ENCODE measurements around the gene TTC34. TPM values are rescaled to one million over a fixed set of nuclear protein-coding genes. Genes with fewer than 3 reads are reported as not detected.
A peak's percentile ranks its signal among the peaks of the same experiment; 100 is the strongest.

The TTC34 gene
- total RNA-seq, 1 experiment from 2014 or later: 0.79 TPM

- no peaks in the 10 kb centered on the region for H3K36me3 Mint-ChIP-seq (ENCODE audit: insufficient read depth, unreplicated experiment)
- Histone ChIP-seq H3K9me3 (no peaks in the 10 kb centered on the region), H3K4me3 (ENCODE audit: low read depth, low read length) (no peak overlapping the region), H3K4me1 (no peaks in the 10 kb centered on the region), H3K27me3 (replicated peaks; ENCODE audit: control insufficient read depth, insufficient read depth, low read length) (no peaks in the 10 kb centered on the region), H3K36me3 (ENCODE audit: control insufficient read depth, insufficient read depth, low read length) (no peaks in the 10 kb centered on the region)
- no peak overlapping the region for H3K27ac Mint-ChIP-seq (ENCODE audit: unreplicated experiment)
- intact Hi-C loops (cut with micrococcal nuclease; ENCODE audit: unreplicated experiment): no loop called here
- no peaks in the 10 kb centered on the region for H3K9me3 Mint-ChIP-seq (ENCODE audit: unreplicated experiment)
- H3K4me1 Mint-ChIP-seq (ENCODE audit: low read depth, unreplicated experiment): no peaks in the 10 kb centered on the region
- ChIA-PET CTCF (no interaction called here), POLR2A (no interaction called here)
- H3K27me3 Mint-ChIP-seq (ENCODE audit: insufficient read depth, unreplicated experiment): no peaks in the 10 kb centered on the region
- peak in 1 of 2 experiments; percentile 25 for DNase-seq
- no peak overlapping the region for H3K4me3 Mint-ChIP-seq (ENCODE audit: unreplicated experiment)
- no TSS peak for BruUV-seq (replicated peaks)
- no peak for TF ChIP-seq CTCF (IDR thresholded peaks at IDR 0.05; ENCODE audit: insufficient read depth in 1 of 2, low read depth in 1 of 2, low read length in 1 of 2, severe bottlenecking in 1 of 2, unreplicated experiment in 1 of 2)
These were observed 11.4 kb downstream of the TTC34 start for GRCh38 chr1:2789986-2790581.

DNA sequence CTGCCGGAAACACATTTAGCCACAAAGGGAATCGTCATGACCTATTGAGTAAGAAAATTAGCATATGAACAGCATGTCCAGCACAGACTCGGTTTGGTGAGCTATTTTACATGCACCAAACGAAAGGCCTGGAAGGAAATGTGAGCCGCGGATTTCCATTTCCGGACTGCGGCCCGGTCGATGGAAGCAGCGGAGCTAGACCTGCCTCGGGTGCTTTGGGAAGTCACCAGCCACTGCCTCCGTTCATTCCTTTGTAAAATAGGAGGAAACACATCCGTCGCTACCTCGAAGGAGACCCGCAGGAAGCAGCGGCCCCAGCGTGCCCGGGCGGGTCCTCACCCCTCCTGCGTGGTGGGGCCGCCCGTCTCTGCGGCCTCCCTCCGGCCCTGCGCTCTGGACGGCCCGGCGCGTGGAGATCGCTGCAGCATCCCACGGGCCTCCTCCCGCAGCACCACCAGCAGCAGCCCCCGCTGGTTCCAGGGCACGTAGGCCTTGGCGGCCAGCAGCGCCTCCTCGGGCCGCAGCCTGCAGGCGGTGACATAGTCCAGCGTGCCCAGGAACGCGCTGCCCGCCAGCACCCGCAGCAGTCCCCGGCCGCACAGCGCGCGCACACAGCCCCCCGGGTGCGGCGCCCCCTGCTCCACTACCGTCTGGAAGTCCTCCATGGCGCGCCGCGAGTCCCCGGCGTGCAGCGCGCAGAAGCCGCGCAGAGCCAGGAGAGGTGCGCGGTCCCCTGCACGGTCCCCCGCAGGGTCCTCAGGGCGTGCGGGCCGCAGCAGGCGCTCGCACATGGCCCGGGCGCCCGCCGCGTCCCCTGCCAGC lies 12.1 kb downstream of the TTC34 start:
- intact Hi-C loops (cut with micrococcal nuclease; ENCODE audit: unreplicated experiment): no loop called here
- BruUV-seq (replicated peaks): no TSS peak
- no peaks in the 10 kb centered on the region for H3K9me3 Mint-ChIP-seq (ENCODE audit: unreplicated experiment)
- H3K4me1 ChIP-seq: no peaks in the 10 kb centered on the region
- no peak overlapping the region for H3K4me3 Mint-ChIP-seq (ENCODE audit: unreplicated experiment)
- H3K27me3 ChIP-seq (replicated peaks; ENCODE audit: control insufficient read depth, insufficient read depth, low read length): no peaks in the 10 kb centered on the region
- no peaks in the 10 kb centered on the region for H3K36me3 Mint-ChIP-seq (ENCODE audit: insufficient read depth, unreplicated experiment)
- H3K27me3 Mint-ChIP-seq (ENCODE audit: insufficient read depth, unreplicated experiment): no peaks in the 10 kb centered on the region
- no peak overlapping the region for H3K4me3 ChIP-seq (ENCODE audit: low read depth, low read length)
- no peaks in the 10 kb centered on the region for H3K4me1 Mint-ChIP-seq (ENCODE audit: low read depth, unreplicated experiment)
- no peaks in the 10 kb centered on the region for H3K9me3 ChIP-seq
- no peaks in the 10 kb centered on the region for H3K36me3 ChIP-seq (ENCODE audit: control insufficient read depth, insufficient read depth, low read length)
- peak in 1 of 2 experiments; percentile 2 for DNase-seq
- POLR2A ChIA-PET: no interaction called here
- TF ChIP-seq CTCF (IDR thresholded peaks at IDR 0.05; ENCODE audit: insufficient read depth in 1 of 2, low read depth in 1 of 2, low read length in 1 of 2, severe bottlenecking in 1 of 2, unreplicated experiment in 1 of 2): no peak
- H3K27ac Mint-ChIP-seq (ENCODE audit: unreplicated experiment): no peak overlapping the region
- CTCF ChIA-PET: no interaction called here

DNA sequence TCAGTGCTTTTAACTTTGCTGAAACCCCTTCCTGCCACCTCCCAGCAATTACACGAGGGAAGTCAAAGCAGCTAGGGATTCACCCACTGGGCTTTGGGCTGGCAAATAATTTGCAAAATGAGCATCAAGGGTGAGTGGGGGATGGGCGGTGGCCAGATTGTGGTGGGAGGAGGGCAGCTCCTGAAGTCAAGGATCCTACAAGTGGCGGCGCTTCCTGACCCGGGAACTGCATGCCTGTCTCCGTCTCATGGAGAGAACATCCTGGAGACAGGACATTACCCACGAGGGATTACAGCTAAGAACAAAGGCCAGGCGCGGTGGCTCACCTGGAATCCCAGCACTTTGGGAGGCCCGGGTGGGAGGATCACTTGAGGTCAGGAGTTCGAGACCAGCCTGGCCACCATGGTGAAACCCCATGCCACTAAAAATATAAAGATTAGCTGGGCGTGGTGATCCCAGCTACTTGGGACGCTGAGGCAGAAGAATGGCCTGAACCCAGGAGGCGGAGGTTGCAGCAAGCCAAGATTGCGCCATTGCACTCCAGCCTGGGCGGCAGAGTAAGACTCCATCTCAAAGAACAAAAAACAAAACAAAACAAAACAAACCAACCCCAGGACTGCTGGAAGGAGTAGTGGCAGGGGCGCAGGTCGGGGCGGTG lies 12.9 kb downstream of the TTC34 start:
- Histone ChIP-seq H3K27me3 (replicated peaks; ENCODE audit: control insufficient read depth, insufficient read depth, low read length) (no peaks in the 10 kb centered on the region), H3K36me3 (ENCODE audit: control insufficient read depth, insufficient read depth, low read length) (no peaks in the 10 kb centered on the region), H3K9me3 (no peaks in the 10 kb centered on the region), H3K4me3 (ENCODE audit: low read depth, low read length) (no peak overlapping the region), H3K4me1 (no peaks in the 10 kb centered on the region)
- BruUV-seq (replicated peaks): no TSS peak
- peak in 1 of 2 experiments; percentile 9 for DNase-seq
- TF ChIP-seq CTCF (IDR thresholded peaks at IDR 0.05; ENCODE audit: insufficient read depth in 1 of 2, low read depth in 1 of 2, low read length in 1 of 2, severe bottlenecking in 1 of 2, unreplicated experiment in 1 of 2): no peak
- H3K36me3 Mint-ChIP-seq (ENCODE audit: insufficient read depth, unreplicated experiment): no peaks in the 10 kb centered on the region
- intact Hi-C loops (cut with micrococcal nuclease; ENCODE audit: unreplicated experiment): no loop called here
- no peaks in the 10 kb centered on the region for H3K27me3 Mint-ChIP-seq (ENCODE audit: insufficient read depth, unreplicated experiment)
- no peaks in the 10 kb centered on the region for H3K4me1 Mint-ChIP-seq (ENCODE audit: low read depth, unreplicated experiment)
- ChIA-PET CTCF (no interaction called here), POLR2A (no interaction called here)
- H3K27ac Mint-ChIP-seq (ENCODE audit: unreplicated experiment): no peak overlapping the region
- no peaks in the 10 kb centered on the region for H3K9me3 Mint-ChIP-seq (ENCODE audit: unreplicated experiment)
- no peak overlapping the region for H3K4me3 Mint-ChIP-seq (ENCODE audit: unreplicated experiment)
